Activated T-cell treated with anti-CD3 and anti-CD28 coated beads, Interleukin-2, amount 50 U/mL, for 1 hour (primary cell): Measurements from ENCODE around the gene PRKAR1B.
A peak's percentile ranks its signal among the peaks of the same experiment; 100 is the strongest.

ENCODE experiments used
- DNase-seq: peaks from one replicate; pipeline ENCODE4 v3.0.0-alpha.2; 2020

PRKAR1B gene

GRCh38 chr7:584122-584465, 143.0 kb downstream of the PRKAR1B start:
- peak; percentile 87 for DNase-seq

GRCh38 chr7:583410-584121, 143.5 kb downstream of the PRKAR1B start:
- DNase-seq: no peak

GRCh38 chr7:582931-583330, 144.2 kb downstream of the PRKAR1B start:
- DNase-seq: no peak

GRCh38 chr7:582081-582835, 144.8 kb downstream of the PRKAR1B start:
- DNase-seq: no peak

GRCh38 chr7:578386-578785, 148.7 kb downstream of the PRKAR1B start:
- no peak for DNase-seq

GRCh38 chr7:577741-578370, 149.2 kb downstream of the PRKAR1B start:
- DNase-seq: no peak

- DNase-seq: no peak
These were observed 149.8 kb downstream of the PRKAR1B start for GRCh38 chr7:577278-577665.

- no peak for DNase-seq
These were observed 150.4 kb downstream of the PRKAR1B start for GRCh38 chr7:576524-577277.

GRCh38 chr7:575425-576366, 151.4 kb downstream of the PRKAR1B start:
- DNase-seq: no peak

GRCh38 chr7:574661-575395, 152.3 kb downstream of the PRKAR1B start:
- DNase-seq: no peak

GRCh38 chr7:573933-574381, 153.1 kb downstream of the PRKAR1B start:
- DNase-seq: no peak

- DNase-seq: no peak
These were observed 153.7 kb downstream of the PRKAR1B start for GRCh38 chr7:573269-573932.

GRCh38 chr7:572416-573268, 154.4 kb downstream of the PRKAR1B start:
- DNase-seq: no peak

- DNase-seq: no peak
These were observed 155.2 kb downstream of the PRKAR1B start for GRCh38 chr7:571718-572415.

GRCh38 chr7:571096-571717, 155.9 kb downstream of the PRKAR1B start:
- DNase-seq: no peak

GRCh38 chr7:570801-571070, 156.3 kb downstream of the PRKAR1B start:
- no peak for DNase-seq

- DNase-seq: no peak
These were observed 156.9 kb downstream of the PRKAR1B start for GRCh38 chr7:569996-570800.
